ENCODE measurements around the gene GIT1. TPM values are rescaled to one million over a fixed set of nuclear protein-coding genes. Genes with fewer than 3 reads are reported as not detected.

Gene GIT1
- total and polyA plus RNA-seq, 4 donors = 8.1 to 47.0 (median 33.0) TPM

GRCh38 chr17:29526322-29526721 is 63.1 kb downstream of the GIT1 start:
- ATAC-seq (ENCODE audit: low FRiP score) (no peak), DNase-seq (no peak)
- H3K9me3 ChIP-seq (ENCODE audit: control insufficient read depth, low read length) = no peaks in the 10 kb centered on the region
- H3K36me3 ChIP-seq (ENCODE audit: control insufficient read depth in 1 of 2, insufficient read depth in 2 of 2, low read length in 1 of 2) = peaks cover 5 to 6% of the 10 kb centered on the region in 2 donors
- WGBS, 2 donors = 92 to 94% methylated on average over 3 of the region's 3 CpGs
- no peaks in the 10 kb centered on the region for H3K4me1 ChIP-seq (ENCODE audit: control insufficient read depth in 1 of 2, insufficient read depth in 2 of 2, low read length in 2 of 2)
- H3K27me3 ChIP-seq (ENCODE audit: control insufficient read depth in 1 of 2, insufficient read depth in 2 of 2, low read length in 1 of 2) = no peaks in the 10 kb centered on the region
- intact Hi-C loops (cut with DNase I) = no loop called here
- no peak overlapping the region for H3K4me3 ChIP-seq (ENCODE audit: low read length in 2 of 2)
- H3K27ac ChIP-seq (ENCODE audit: low read depth in 1 of 2, low read length in 2 of 2) = no peak overlapping the region

- DNase-seq = no peak
- Histone ChIP-seq H3K4me3 (ENCODE audit: low read length in 2 of 2) (no peak overlapping the region), H3K27ac (ENCODE audit: low read depth in 1 of 2, low read length in 2 of 2) (no peak overlapping the region), H3K27me3 (ENCODE audit: control insufficient read depth in 1 of 2, insufficient read depth in 2 of 2, low read length in 1 of 2) (no peaks in the 10 kb centered on the region), H3K9me3 (ENCODE audit: control insufficient read depth, low read length) (no peaks in the 10 kb centered on the region), H3K4me1 (ENCODE audit: control insufficient read depth in 1 of 2, insufficient read depth in 2 of 2, low read length in 2 of 2) (no peaks in the 10 kb centered on the region), H3K36me3 (ENCODE audit: control insufficient read depth in 1 of 2, insufficient read depth in 2 of 2, low read length in 1 of 2) (peaks cover 0 to 3% of the 10 kb centered on the region in 2 donors)
- WGBS, 2 donors = 83 to 87% methylated on average over 3 of the region's 3 CpGs
- no peak for ATAC-seq (ENCODE audit: low FRiP score)
- intact Hi-C loops (cut with DNase I) = no loop called here
These were observed 64.8 kb downstream of the GIT1 start for GRCh38 chr17:29524692-29525091.

Other genes with a start within 250 kb of the GIT1 start
- 10 to 100 TPM; 78.8 to 85.6 TPM for gene TAOK1, start 199.3 kb downstream of the GIT1 start, total RNA-seq
- gene TAOK1, start 199.3 kb downstream of the GIT1 start, polyA plus RNA-seq = 10 to 100 TPM in 1 of 2 donors, 1 to 10 TPM in 1; 3.9 to 12.9 TPM
- gene ABHD15, start 22.6 kb downstream of the GIT1 start, total RNA-seq = 1 to 10 TPM; 6.2 to 9.8 TPM
- 1 to 10 TPM; 2.8 to 3.0 TPM for gene ABHD15, start 22.6 kb downstream of the GIT1 start, polyA plus RNA-seq
- 10 to 100 TPM; 31.7 to 34.4 TPM for gene TP53I13, start 20.9 kb downstream of the GIT1 start, total RNA-seq
- gene TP53I13, start 20.9 kb downstream of the GIT1 start, polyA plus RNA-seq = 100 to 1,000 TPM in 1 of 2 donors, 10 to 100 TPM in 1; 18.4 to 122 TPM
- gene ANKRD13B, start 3.5 kb upstream of the GIT1 start, total RNA-seq = 10 to 100 TPM in 1 of 2 donors, 1 to 10 TPM in 1; 5.7 to 19.7 TPM
- gene ANKRD13B, start 3.5 kb upstream of the GIT1 start, polyA plus RNA-seq = 10 to 100 TPM in 1 of 2 donors, under 1 TPM in 1; 0.88 to 10.1 TPM
- gene CORO6, start 33.3 kb upstream of the GIT1 start, total RNA-seq = 10 to 100 TPM in 1 of 2 donors, 1 to 10 TPM in 1; 9.9 to 12.3 TPM
- gene CORO6, start 33.3 kb upstream of the GIT1 start, polyA plus RNA-seq = 10 to 100 TPM in 1 of 2 donors, 1 to 10 TPM in 1; 2.9 to 51.6 TPM

Measured in aorta (tissue), 5 donors.